ENCODE data around the gene PIGW.

Gene PIGW

GRCh38 chr17:36542755-36543154, 8.0 kb downstream of the PIGW start:
- no peak for TF ChIP-seq CTCF (IDR thresholded peaks at IDR 0.05)

GRCh38 chr17:36544044-36544306, 9.2 kb downstream of the PIGW start:
- TF ChIP-seq CTCF (IDR thresholded peaks at IDR 0.05): no peak; the same call in 1 of the 2 replicates

- TF ChIP-seq CTCF (IDR thresholded peaks at IDR 0.05): no peak
Observed at GRCh38 chr17:36544307-36545076, 9.7 kb downstream of the PIGW start, which contains the start of gene GGNBP2. GGNBP2 (plus strand) TSS chr17:36544919; CDS start chr17:36545725, 806 bp downstream.

- TF ChIP-seq CTCF (IDR thresholded peaks at IDR 0.05): no peak
Observed at GRCh38 chr17:36545077-36545464, 10.3 kb downstream of the PIGW start.

- no peak for TF ChIP-seq CTCF (IDR thresholded peaks at IDR 0.05)
Observed at GRCh38 chr17:36545465-36546417, 11.0 kb downstream of the PIGW start.

GRCh38 chr17:36546418-36547093, 11.8 kb downstream of the PIGW start:
- no peak for TF ChIP-seq CTCF (IDR thresholded peaks at IDR 0.05)

GRCh38 chr17:36547776-36548175, 13.0 kb downstream of the PIGW start:
- TF ChIP-seq CTCF (IDR thresholded peaks at IDR 0.05): no peak

Data from LNCAP (cell line).